ENCODE measurements around the gene RUNX2. TPM values are rescaled to one million over a fixed set of nuclear protein-coding genes. Genes with fewer than 3 reads are reported as not detected.

The RUNX2 gene
- total RNA-seq, 1 donor from 2014 or later = not detected

- H3K4me3 Mint-ChIP-seq (ENCODE audit: unreplicated experiment) = no peak overlapping the region
- peaks cover 6% of the 10 kb centered on the region for H3K9me3 Mint-ChIP-seq (ENCODE audit: unreplicated experiment)
- no peak overlapping the region for H3K27ac Mint-ChIP-seq (ENCODE audit: unreplicated experiment)
- no peaks in the 10 kb centered on the region for H3K36me3 Mint-ChIP-seq (ENCODE audit: unreplicated experiment)
- peaks cover 8% of the 10 kb centered on the region for H3K4me1 Mint-ChIP-seq (ENCODE audit: low read depth, unreplicated experiment)
- no peak for DNase-seq
- peaks cover 16% of the 10 kb centered on the region for H3K27me3 Mint-ChIP-seq (ENCODE audit: unreplicated experiment)
- TF ChIP-seq, protein P1, sequence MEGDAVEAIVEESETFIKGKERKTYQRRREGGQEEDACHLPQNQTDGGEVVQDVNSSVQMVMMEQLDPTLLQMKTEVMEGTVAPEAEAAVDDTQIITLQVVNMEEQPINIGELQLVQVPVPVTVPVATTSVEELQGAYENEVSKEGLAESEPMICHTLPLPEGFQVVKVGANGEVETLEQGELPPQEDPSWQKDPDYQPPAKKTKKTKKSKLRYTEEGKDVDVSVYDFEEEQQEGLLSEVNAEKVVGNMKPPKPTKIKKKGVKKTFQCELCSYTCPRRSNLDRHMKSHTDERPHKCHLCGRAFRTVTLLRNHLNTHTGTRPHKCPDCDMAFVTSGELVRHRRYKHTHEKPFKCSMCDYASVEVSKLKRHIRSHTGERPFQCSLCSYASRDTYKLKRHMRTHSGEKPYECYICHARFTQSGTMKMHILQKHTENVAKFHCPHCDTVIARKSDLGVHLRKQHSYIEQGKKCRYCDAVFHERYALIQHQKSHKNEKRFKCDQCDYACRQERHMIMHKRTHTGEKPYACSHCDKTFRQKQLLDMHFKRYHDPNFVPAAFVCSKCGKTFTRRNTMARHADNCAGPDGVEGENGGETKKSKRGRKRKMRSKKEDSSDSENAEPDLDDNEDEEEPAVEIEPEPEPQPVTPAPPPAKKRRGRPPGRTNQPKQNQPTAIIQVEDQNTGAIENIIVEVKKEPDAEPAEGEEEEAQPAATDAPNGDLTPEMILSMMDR (IDR thresholded peaks at IDR 0.05; ENCODE audit: partially characterized antibody, unreplicated experiment) = no peak
Observed at GRCh38 chr6:45426251-45426650, 98.1 kb downstream of the RUNX2 start.

DNA sequence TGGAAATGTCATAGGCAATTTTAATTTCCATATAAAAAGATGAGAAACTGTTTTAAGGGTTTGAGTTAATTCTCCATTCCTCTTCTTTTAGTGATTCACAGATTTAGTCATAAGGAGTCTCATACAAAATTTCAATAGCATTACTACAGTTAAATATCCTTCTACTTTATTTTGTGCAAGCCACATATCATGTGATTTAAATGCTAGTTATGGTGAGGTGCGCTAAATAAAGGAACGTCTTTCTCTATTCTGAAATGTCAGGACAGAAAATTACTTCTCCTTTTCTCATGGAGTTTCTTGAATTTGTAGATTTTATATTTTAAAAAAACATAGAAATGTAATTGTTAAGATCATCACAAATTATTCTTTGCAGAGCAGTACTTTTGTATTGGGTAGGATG is 99.6 kb downstream of the RUNX2 start:
- Mint-ChIP-seq H3K4me1 (ENCODE audit: low read depth, unreplicated experiment) (peaks cover 5% of the 10 kb centered on the region), H3K9me3 (ENCODE audit: unreplicated experiment) (peaks cover 2% of the 10 kb centered on the region), H3K27ac (ENCODE audit: unreplicated experiment) (no peak overlapping the region), H3K36me3 (ENCODE audit: unreplicated experiment) (no peaks in the 10 kb centered on the region), H3K27me3 (ENCODE audit: unreplicated experiment) (peaks cover 10% of the 10 kb centered on the region), H3K4me3 (ENCODE audit: unreplicated experiment) (no peak overlapping the region)
- TF ChIP-seq, protein P1 (IDR thresholded peaks at IDR 0.05; ENCODE audit: partially characterized antibody, unreplicated experiment) = no peak
- DNase-seq = no peak

- H3K4me3 Mint-ChIP-seq (ENCODE audit: unreplicated experiment) = no peak overlapping the region
- H3K4me1 Mint-ChIP-seq (ENCODE audit: low read depth, unreplicated experiment) = peaks cover 5% of the 10 kb centered on the region
- TF ChIP-seq, protein P1 (IDR thresholded peaks at IDR 0.05; ENCODE audit: partially characterized antibody, unreplicated experiment) = no peak
- no peak for DNase-seq
- H3K9me3 Mint-ChIP-seq (ENCODE audit: unreplicated experiment) = no peaks in the 10 kb centered on the region
- H3K27ac Mint-ChIP-seq (ENCODE audit: unreplicated experiment) = no peak overlapping the region
- no peaks in the 10 kb centered on the region for H3K36me3 Mint-ChIP-seq (ENCODE audit: unreplicated experiment)
- H3K27me3 Mint-ChIP-seq (ENCODE audit: unreplicated experiment) = peaks cover 5% of the 10 kb centered on the region
Observed at GRCh38 chr6:45428727-45429126, 100.6 kb downstream of the RUNX2 start.

DNA sequence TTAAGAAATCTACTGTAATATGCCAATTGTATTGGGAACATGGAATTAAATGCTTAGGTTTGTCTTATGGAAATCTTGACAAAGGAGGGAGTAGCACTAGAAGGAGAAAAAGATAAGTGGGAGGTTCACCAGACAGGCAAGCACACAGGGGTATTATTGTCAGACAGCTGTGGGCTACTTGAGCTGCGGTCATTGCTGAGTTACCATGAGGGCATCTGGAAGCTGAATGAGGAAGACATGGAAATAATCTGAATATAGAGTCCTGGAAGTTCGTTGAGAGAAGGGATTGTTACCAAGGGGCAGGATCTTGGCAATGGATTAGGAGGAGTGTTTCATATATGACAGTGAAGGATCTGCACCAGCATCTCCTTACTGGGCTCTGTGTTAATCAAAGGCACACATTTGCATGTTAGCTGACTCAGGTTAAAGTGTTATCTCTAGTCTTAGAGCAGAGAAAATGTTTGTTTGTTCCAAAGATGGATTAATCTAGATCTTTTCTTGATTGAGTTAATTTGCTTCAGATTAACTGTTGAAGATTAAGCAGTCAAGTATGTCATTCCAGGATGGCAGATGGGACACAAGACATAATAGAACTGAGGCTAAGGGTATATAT is 102.6 kb downstream of the RUNX2 start:
- Mint-ChIP-seq H3K4me1 (ENCODE audit: low read depth, unreplicated experiment) (peaks cover 5% of the 10 kb centered on the region), H3K27ac (ENCODE audit: unreplicated experiment) (no peak overlapping the region), H3K9me3 (ENCODE audit: unreplicated experiment) (no peaks in the 10 kb centered on the region), H3K4me3 (ENCODE audit: unreplicated experiment) (no peak overlapping the region), H3K36me3 (ENCODE audit: unreplicated experiment) (no peaks in the 10 kb centered on the region), H3K27me3 (ENCODE audit: unreplicated experiment) (peaks cover 3% of the 10 kb centered on the region)
- TF ChIP-seq, protein P1 (IDR thresholded peaks at IDR 0.05; ENCODE audit: partially characterized antibody, unreplicated experiment) = no peak
- DNase-seq = no peak

GRCh38 chr6:45431317-45432065 is 103.4 kb downstream of the RUNX2 start:
- no peaks in the 10 kb centered on the region for H3K36me3 Mint-ChIP-seq (ENCODE audit: unreplicated experiment)
- DNase-seq = no peak
- no peak overlapping the region for H3K27ac Mint-ChIP-seq (ENCODE audit: unreplicated experiment)
- peaks cover 5% of the 10 kb centered on the region for H3K4me1 Mint-ChIP-seq (ENCODE audit: low read depth, unreplicated experiment)
- H3K9me3 Mint-ChIP-seq (ENCODE audit: unreplicated experiment) = no peaks in the 10 kb centered on the region
- peaks cover 3% of the 10 kb centered on the region for H3K27me3 Mint-ChIP-seq (ENCODE audit: unreplicated experiment)
- TF ChIP-seq, protein P1 (IDR thresholded peaks at IDR 0.05; ENCODE audit: partially characterized antibody, unreplicated experiment) = no peak
- H3K4me3 Mint-ChIP-seq (ENCODE audit: unreplicated experiment) = no peak overlapping the region
